ENCODE data around the gene JDP2.

The JDP2 gene

DNA sequence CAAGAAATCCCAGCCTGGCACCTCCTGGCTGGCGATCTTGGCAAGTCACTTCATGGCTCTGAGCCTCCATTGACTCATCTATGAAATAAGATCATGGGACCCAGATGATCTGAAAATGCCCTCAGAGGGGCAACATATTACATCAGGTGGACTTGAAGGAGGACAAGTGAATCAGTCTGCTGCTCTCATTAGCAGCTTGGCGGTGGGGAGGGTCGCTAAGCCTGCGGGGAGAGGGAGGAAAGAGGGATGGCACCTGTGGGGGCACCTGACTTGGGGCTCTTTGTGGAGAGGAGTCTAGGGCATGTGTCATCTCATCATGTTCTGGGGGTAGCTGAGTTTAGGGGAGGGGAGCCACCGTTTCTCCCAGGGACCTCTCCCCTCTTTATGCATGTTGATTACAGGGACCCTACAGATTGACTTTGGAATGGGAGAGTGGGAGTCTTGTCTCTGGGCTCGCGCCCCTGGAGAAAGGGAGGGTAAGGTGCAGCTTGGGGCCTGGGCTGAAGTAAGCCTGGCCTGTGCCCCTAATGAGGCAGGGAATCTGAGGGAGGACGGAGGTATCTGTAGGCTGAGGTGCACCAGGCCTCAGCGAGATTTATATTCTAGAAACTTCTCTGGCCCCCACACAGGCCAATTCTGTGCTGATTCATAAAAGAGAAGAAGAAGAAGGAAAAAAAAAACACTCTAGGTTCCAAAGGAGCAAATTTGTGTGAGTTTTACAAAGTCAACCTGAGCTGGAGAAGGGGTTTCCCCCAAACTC, 65.2 kb downstream of the JDP2 start:
- no peak overlapping the region for H3K4me3 Mint-ChIP-seq
- peaks cover 11% of the 10 kb centered on the region for H3K36me3 Mint-ChIP-seq
- H3K27ac Mint-ChIP-seq, result peak overlapping the region; percentile 80
- DNase-seq (ENCODE audit: low spot score in 2 of 2) (peak in 1 of 2 donors; percentile 48), ATAC-seq (no peak)
- H3K9me3 Mint-ChIP-seq, result peaks cover 3% of the 10 kb centered on the region
- peaks cover 64% of the 10 kb centered on the region for H3K4me1 Mint-ChIP-seq

DNA sequence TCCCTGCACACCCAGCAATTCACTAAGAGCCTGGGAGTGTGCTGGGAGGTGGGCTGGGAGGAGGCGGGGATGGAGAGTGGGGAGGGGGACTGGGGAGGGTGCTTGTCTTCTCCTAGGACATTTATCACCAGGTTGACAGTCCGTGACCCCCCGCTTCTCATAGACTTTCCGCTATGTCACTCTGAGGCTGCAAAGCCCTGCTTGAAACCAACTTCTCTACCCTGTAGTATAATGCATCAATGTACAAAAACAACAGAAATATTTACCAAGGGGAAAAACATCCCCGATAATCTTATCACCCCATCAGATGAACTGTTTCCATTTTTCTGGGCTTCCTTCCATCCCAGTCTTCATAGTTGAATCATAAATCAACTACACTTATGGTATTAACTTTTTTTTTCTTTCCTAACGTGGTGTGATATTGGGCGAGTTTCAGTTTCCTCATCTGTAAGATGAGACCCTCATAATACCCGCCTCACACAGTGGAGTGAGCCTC, 65.8 kb downstream of the JDP2 start:
- H3K9me3 Mint-ChIP-seq, result peaks cover 3% of the 10 kb centered on the region
- no peak overlapping the region for H3K4me3 Mint-ChIP-seq
- H3K36me3 Mint-ChIP-seq, result peaks cover 14% of the 10 kb centered on the region
- peaks cover 61% of the 10 kb centered on the region for H3K4me1 Mint-ChIP-seq
- no peak for ATAC-seq
- peak overlapping the region; percentile 80 for H3K27ac Mint-ChIP-seq
- peak in 1 of 2 donors; percentile 45 for DNase-seq (ENCODE audit: low spot score in 2 of 2)

DNA sequence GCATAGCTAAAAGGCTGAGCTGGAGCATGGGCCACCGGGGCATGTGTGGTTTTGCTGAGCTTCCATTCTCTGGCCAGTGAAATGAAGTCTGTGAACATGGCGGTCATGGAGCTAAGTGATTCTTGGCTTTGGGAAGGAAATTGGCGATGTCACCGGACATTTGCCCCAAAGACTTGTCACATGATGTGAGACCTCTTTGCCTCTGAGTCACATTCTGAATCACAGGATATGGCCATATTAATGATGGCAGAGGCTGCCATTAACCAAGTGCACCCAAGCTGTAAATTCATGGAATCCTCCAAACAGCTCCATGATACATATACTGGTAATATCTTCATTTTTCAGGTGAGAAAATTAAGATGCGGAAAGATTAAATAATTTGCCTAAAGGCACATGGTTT, 67.1 kb downstream of the JDP2 start:
- H3K9me3 Mint-ChIP-seq, result peaks cover 3% of the 10 kb centered on the region
- ATAC-seq (no peak), DNase-seq (ENCODE audit: low spot score in 2 of 2) (peak in 1 of 2 donors; percentile 48)
- peak overlapping the region; percentile 94 for H3K27ac Mint-ChIP-seq
- peaks cover 14% of the 10 kb centered on the region for H3K36me3 Mint-ChIP-seq
- peak overlapping the region; percentile 15 for H3K4me3 Mint-ChIP-seq
- H3K4me1 Mint-ChIP-seq, result peaks cover 68% of the 10 kb centered on the region

DNA sequence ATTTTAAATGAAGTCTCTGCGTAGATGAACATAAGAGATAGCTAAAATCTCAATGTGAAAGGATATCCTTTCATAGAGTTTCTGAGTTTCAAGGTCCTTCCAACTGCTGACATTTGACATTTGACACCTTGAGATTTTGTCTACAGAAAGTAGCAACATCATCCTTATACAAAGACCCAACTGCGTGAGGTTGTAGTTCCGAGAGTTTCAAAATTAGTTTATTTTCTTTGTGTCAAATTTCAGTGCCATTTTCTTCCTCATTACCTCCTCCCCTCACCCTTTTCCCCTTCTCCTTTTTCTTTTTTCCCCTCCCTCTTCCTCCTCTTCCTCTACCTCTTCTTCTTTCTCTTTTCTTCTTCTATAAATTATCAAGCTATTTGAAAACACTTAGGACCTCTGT, 67.6 kb downstream of the JDP2 start:
- DNase-seq (ENCODE audit: low spot score in 2 of 2) (no peak), ATAC-seq (no peak)
- Mint-ChIP-seq H3K4me1 (peaks cover 68% of the 10 kb centered on the region), H3K4me3 (peak overlapping the region; percentile 15), H3K9me3 (peaks cover 3% of the 10 kb centered on the region), H3K27ac (peak overlapping the region; percentile 94), H3K36me3 (peaks cover 14% of the 10 kb centered on the region)

DNA sequence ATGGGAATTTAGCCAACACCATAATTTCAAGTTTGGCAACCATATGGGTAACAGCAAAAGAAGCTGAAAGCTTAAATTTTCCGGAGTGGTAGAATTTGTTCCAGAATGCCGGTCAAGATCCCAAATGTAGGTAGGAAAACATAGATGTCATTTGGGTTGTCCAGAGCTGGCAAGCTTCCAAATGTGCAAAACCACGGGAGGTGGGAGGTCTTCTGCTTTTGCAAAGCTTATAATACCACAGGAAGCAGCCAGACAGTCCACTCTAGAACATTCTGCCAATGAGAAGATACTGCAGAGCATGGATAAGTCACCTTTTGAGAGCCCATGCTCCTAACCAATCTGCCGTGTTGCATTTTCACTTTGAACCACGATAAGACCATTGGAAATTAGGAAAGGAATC, 68.1 kb downstream of the JDP2 start:
- peaks cover 3% of the 10 kb centered on the region for H3K9me3 Mint-ChIP-seq
- peaks cover 68% of the 10 kb centered on the region for H3K4me1 Mint-ChIP-seq
- H3K4me3 Mint-ChIP-seq, result peak overlapping the region; percentile 15
- DNase-seq (ENCODE audit: low spot score in 2 of 2) (peak in 1 of 2 donors; percentile 49), ATAC-seq (no peak)
- H3K36me3 Mint-ChIP-seq, result peaks cover 14% of the 10 kb centered on the region
- peak overlapping the region; percentile 94 for H3K27ac Mint-ChIP-seq

DNA sequence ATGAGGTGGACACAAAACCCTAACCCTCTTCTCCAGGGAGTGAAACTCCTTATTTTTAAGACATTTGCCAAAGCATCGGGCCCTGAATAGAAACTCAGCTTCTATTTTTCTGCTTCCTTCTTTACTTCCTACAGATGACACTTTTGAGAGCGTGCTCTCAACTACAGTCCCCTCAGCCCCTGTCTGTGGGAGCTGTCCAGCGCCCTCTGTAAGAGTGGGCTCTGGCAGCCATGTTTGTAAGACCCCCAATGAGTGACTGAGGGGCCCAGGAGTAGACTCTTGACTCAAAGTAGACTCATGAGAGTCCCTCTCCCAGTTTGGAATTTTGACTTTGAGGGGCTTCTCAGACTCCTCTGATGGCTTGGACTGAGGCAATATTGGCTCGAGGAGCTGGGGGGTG, 68.9 kb downstream of the JDP2 start:
- no peak for DNase-seq (ENCODE audit: low spot score in 2 of 2)
- no peak for ATAC-seq
- Mint-ChIP-seq H3K4me3 (peak overlapping the region; percentile 76), H3K27ac (peak overlapping the region; percentile 94), H3K9me3 (peaks cover 3% of the 10 kb centered on the region), H3K4me1 (peaks cover 68% of the 10 kb centered on the region), H3K36me3 (peaks cover 14% of the 10 kb centered on the region)

DNA sequence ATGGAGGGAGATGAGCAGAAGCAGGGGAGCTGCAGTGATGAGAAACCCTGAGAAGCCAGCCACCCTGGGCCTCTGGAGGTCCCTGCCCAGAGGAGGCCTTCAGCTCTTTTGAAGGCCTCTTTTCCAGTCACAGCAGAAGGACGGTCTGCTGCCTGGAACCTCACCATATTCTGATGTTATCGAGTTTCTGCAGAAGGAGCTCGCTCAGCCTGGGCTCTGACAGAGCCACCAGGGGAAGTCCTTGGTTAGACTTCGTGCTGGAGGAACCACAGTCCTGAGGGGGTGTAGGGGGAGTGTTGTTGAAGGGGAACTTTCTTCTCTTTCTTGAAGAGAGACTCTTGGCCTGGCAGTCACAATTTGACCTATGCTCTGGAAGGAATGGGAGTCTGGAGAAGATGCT, 69.4 kb downstream of the JDP2 start:
- H3K4me1 Mint-ChIP-seq, result peaks cover 66% of the 10 kb centered on the region

DNA sequence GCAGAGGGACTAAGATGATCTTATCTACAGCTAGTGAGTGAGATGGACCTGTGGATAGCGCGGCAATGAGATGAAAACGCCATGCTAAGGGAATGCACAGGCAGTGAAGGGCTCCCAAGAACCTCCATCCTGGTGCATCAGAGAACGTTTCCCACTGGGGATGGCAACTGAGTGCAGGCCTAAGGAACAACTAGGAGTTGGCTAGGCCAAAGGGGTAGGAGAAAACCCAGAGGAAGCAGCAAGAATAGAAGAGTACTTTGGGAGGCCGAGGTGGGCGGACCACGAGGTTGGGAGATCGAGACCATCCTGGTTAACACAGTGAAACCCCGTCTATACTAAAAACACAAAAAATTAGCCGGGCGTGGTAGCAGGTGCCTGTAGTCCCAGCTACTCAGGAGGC, 69.9 kb downstream of the JDP2 start:
- Mint-ChIP-seq H3K27ac (peak overlapping the region; percentile 94), H3K36me3 (peaks cover 14% of the 10 kb centered on the region), H3K4me3 (peak overlapping the region; percentile 76), H3K9me3 (peaks cover 3% of the 10 kb centered on the region), H3K4me1 (peaks cover 61% of the 10 kb centered on the region)
- DNase-seq (ENCODE audit: low spot score in 2 of 2) (no peak), ATAC-seq (peak; percentile 5)

More for the DNA sequence above, 69.4 kb downstream of the JDP2 start:
- Mint-ChIP-seq H3K36me3 (peaks cover 14% of the 10 kb centered on the region), H3K4me3 (peak overlapping the region; percentile 76), H3K9me3 (peaks cover 3% of the 10 kb centered on the region), H3K27ac (peak overlapping the region; percentile 94)
- DNase-seq (ENCODE audit: low spot score in 2 of 2), result peak in 1 of 2 donors; percentile 82
- peak; percentile 87 for ATAC-seq

DNA sequence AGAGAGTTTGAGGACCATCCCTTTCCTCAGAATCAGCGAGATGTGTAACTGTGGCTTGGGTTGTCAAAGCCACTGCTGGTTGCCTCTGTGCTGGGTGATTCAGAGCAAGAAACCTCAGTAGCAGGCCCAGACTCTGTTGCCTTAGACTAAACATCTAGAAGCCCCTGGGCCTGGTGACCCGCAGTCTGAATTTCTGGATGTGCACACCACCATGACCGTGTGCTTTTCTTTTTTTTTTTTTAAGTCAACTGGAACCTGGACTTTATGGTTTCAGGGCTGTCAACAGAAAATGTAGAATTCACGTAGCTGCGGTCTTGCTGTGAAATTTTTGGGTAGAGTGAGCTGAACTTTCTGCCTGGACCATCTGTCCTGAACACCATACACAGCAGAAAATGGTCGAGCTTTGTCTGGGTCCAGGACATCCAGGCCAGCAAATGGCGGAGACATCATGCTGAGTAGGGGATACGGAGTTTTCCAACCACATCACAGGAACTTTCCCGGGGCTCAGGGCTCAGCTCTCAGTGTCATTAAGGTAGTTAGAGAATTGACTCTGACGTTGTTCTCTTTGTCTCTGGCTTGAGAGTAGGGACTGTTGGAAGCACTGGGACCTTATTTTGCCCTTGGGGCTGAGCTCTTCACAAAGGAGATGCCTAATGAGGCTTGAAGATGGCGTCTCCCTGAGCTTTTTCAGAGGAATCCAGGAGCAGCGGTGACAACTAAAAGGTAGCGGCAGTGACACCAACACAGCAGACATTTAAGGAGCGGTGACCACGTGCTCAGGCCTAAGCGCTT, 71.5 kb downstream of the JDP2 start:
- peak overlapping the region; percentile 76 for H3K4me3 Mint-ChIP-seq
- H3K36me3 Mint-ChIP-seq, result peaks cover 14% of the 10 kb centered on the region
- ATAC-seq (peak; percentile 91), DNase-seq (ENCODE audit: low spot score in 2 of 2) (peak in 1 of 2 donors; percentile 76)
- peaks cover 3% of the 10 kb centered on the region for H3K9me3 Mint-ChIP-seq
- peaks cover 47% of the 10 kb centered on the region for H3K4me1 Mint-ChIP-seq
- peak overlapping the region; percentile 94 for H3K27ac Mint-ChIP-seq

DNA sequence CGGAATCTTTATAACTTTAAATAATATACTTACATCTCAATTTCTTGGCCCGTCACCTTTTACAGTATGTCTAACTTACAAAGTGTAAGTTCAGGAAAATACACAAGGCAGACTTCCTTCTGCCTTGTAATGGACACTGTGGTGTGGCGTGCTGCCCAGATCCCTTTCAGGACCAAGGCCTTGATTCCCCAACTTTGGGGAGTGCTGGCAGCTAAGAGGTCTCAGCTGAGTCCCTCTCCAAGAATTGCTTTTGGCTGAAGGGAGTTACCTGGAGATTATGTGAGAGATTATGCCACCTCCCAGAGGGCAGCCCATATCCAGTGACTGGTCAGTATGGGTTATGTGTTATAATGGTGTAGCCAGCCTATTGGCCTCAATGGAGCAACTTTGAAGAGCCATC, 73.3 kb downstream of the JDP2 start:
- H3K4me3 Mint-ChIP-seq, result no peak overlapping the region
- H3K36me3 Mint-ChIP-seq, result peaks cover 14% of the 10 kb centered on the region
- ATAC-seq, result no peak
- peaks cover 29% of the 10 kb centered on the region for H3K4me1 Mint-ChIP-seq
- peak in 1 of 2 donors; percentile 36 for DNase-seq (ENCODE audit: low spot score in 2 of 2)
- H3K27ac Mint-ChIP-seq, result no peak overlapping the region
- H3K9me3 Mint-ChIP-seq, result no peaks in the 10 kb centered on the region

DNA sequence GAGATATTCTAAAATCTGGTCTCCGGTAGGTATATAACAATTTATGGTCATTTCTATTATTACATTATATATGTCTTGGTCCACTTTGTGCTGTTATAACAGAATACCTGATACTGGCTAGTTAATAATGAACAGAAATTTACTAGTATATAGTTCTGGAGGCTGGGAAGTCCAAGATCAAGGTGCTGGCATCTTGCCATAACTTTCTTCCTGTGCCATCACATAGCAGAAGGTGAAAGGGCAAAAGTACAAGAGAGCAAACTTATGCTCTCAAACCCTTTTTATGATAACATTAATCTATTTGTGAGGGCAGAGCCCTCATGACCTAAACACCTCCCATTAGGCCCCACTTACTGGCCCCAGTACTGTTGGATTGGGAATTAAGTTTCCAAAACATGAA, 76.6 kb downstream of the JDP2 start:
- peaks cover 10% of the 10 kb centered on the region for H3K4me1 Mint-ChIP-seq
- DNase-seq (ENCODE audit: low spot score in 2 of 2) (no peak), ATAC-seq (no peak)
- no peaks in the 10 kb centered on the region for H3K36me3 Mint-ChIP-seq
- no peak overlapping the region for H3K4me3 Mint-ChIP-seq
- peaks cover 10% of the 10 kb centered on the region for H3K9me3 Mint-ChIP-seq
- no peak overlapping the region for H3K27ac Mint-ChIP-seq

DNA sequence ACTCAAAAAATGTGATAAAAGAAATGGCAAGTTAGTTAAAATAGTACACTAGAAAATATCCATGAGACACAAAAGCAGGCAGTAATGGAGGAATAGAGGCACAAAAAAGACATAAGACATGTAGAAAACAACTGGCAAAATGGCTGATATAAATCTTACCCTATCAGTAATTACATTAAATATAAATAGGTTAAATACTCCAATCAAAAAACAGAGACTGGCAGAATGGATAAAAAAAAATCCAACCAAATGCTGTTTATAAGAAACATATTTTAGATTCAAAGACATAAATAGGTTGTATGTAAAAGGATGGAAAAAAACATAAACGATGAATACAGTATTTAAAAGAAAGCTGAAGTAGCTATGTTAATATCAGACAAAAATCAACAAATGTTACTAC, 79.1 kb downstream of the JDP2 start:
- peaks cover 18% of the 10 kb centered on the region for H3K9me3 Mint-ChIP-seq
- no peaks in the 10 kb centered on the region for H3K36me3 Mint-ChIP-seq
- no peak overlapping the region for H3K4me3 Mint-ChIP-seq
- no peak overlapping the region for H3K27ac Mint-ChIP-seq
- no peak for ATAC-seq
- H3K4me1 Mint-ChIP-seq, result peaks cover 20% of the 10 kb centered on the region
- DNase-seq (ENCODE audit: low spot score in 2 of 2), result no peak

DNA sequence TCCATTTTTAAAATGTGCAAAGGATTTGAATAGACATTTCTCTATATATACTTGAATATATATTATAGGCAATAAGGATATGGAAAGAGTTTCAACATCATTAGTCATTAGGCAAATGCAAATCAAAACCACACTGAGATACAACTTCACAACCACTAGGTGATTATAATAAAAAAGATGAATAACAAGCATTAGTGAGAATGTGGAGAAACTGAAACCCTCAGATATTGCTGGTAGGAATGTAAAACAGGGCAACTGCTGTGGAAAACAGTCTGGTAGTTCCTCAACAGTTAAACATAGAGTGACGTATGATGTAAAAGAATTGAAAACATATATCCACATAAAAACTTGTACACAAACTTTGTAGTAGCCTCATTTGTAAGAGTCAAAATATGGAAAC, 82.7 kb downstream of the JDP2 start:
- H3K27ac Mint-ChIP-seq, result peak overlapping the region; percentile 74
- peaks cover 24% of the 10 kb centered on the region for H3K9me3 Mint-ChIP-seq
- ATAC-seq, result peak; percentile 59
- DNase-seq (ENCODE audit: low spot score in 2 of 2), result no peak
- H3K4me1 Mint-ChIP-seq, result peaks cover 44% of the 10 kb centered on the region
- no peak overlapping the region for H3K4me3 Mint-ChIP-seq
- H3K36me3 Mint-ChIP-seq, result no peaks in the 10 kb centered on the region

DNA sequence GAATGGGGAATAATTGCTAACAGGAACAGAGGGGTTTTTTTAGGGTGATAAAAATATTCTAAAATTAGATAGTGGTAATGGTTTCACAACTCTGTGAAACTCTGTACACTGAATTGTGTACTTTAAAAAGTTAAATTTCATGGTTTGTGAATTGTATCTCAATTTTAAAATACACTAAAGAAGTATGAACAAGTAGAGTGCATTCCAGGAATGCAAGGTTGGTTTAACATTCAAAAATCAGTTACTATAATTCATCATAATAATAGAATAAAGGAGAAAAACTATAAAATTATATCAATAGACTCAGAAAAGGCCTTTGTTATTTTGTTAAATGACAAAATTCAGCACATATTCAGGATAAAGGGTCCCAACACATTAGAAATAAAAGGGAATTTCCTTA, 83.4 kb downstream of the JDP2 start:
- Mint-ChIP-seq H3K27ac (peak overlapping the region; percentile 74), H3K4me3 (no peak overlapping the region), H3K4me1 (peaks cover 50% of the 10 kb centered on the region), H3K36me3 (no peaks in the 10 kb centered on the region), H3K9me3 (peaks cover 24% of the 10 kb centered on the region)
- ATAC-seq (no peak), DNase-seq (ENCODE audit: low spot score in 2 of 2) (no peak)

DNA sequence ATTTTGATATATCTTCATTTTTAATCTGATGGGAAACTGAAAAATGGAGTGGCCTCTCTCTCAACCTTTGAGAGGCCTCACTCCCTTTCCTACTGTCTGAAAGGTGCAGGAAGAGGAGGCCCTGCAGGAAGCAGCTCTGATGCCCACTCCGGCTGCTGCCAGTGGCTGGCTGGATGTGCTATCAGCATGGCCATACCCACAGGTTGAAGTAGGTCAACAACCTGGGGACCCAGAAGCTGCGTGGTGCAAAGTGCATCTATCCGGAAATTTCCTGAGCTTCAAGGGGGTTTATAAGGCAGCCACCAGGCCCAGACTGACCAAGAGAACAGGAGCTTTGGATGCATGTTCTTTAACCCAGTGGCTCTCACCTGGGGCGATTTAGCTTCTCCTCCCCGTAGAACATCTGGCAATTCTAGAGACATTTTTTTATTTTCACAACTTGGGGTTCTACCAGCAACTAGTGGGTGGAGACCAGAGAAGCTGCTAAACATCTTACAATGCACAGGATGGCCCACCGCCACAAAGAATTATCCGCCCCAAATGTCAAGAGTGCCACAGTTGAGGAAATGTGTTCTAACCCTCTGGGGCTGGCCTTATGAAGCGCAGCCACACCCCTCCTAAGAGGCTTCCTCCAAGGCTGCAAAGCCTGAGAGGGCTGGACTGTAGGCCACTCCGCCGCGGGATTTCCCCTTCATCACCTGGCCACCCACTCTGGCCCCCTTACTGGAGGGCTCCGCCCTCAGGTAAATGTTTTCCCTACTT, 86.3 kb downstream of the JDP2 start:
- Mint-ChIP-seq H3K36me3 (no peaks in the 10 kb centered on the region), H3K9me3 (peaks cover 14% of the 10 kb centered on the region), H3K27ac (peak overlapping the region; percentile 96), H3K4me1 (peaks cover 64% of the 10 kb centered on the region), H3K4me3 (peak overlapping the region; percentile 87)
- DNase-seq (ENCODE audit: low spot score in 2 of 2) (peak in 1 of 2 donors; percentile 66), ATAC-seq (peak; percentile 41)
